Pancreas (tissue), 10 donors: Measurements from ENCODE around the gene TINCR. TPM values are rescaled to one million over a fixed set of nuclear protein-coding genes. Genes with fewer than 3 reads are reported as not detected.

Source experiments
- ATAC-seq, 4 donors: fragments of 200-7000 bp; cut with Tn5 transposase; one replicate each; pipeline versions ENCODE4 v1.8.0 to v1.9.1; 2020; ENCODE audit warnings: mild to moderate bottlenecking in 4 of 4, moderate library complexity in 4 of 4
- DNase-seq, 6 donors: peaks; one replicate each; pipeline ENCODE4 v3.0.0-alpha.2; 2020
- FAIRE-seq: peaks from 2 replicates; lab custom pipeline; 2012; peaks lifted over from hg19 to GRCh38; lab: Jason Lieb, UNC
- H3K27ac ChIP-seq, 4 donors: fragments of 200-600 bp; sonication (generic); 1 replicate in 3 of 4; 2 replicates in 1 of 4; pipeline versions ENCODE4 v1.5.0 to v1.8.0; 2020
- H3K27me3 ChIP-seq, 4 donors: fragments of 200-600 bp; one replicate each; pipeline ENCODE4 v1.8.0; 2021
- H3K36me3 ChIP-seq, 3 donors: fragments of 200-600 bp; sonication (generic) in 1 of 3; one replicate each; pipeline versions ENCODE4 v1.5.0 to v1.8.0; 2020 to 2021
- H3K4me1 ChIP-seq, 3 donors: fragments of 200-600 bp; one replicate each; pipeline ENCODE4 v1.8.0; 2021
- H3K4me3 ChIP-seq, 4 donors: fragments of 200-600 bp; sonication (generic) in 2 of 4; one replicate each; pipeline versions ENCODE4 v1.5.0 to v1.8.0; 2020 to 2021
- H3K9me3 ChIP-seq, 4 donors: fragments of 200-600 bp; one replicate each; pipeline ENCODE4 v1.8.0; 2021
- WGBS, 2 donors: extraction: QIAGEN DNeasy Blood & Tissue Kit; methylation state at CpG; one replicate each; pipeline ENCODE4 v1.1.7; 2013; 5-methylcytosine and 5-hydroxymethylcytosine counted together
- intact Hi-C, 3 donors: fragments of 100-400 bp; cut with DNase I; formaldehyde crosslinking; loops; one replicate each; pipeline versions ENCODE4 v1.11.1 to v1.14.2; 2022
- polyA plus RNA-seq, 2 donors: library from polyadenylated mRNA; stranded (reverse); fragments of 200-250 nt; gene quantifications; one replicate each; pipeline ENCODE4 v1.2.3, GENCODE V29; 2013
- total RNA-seq, 6 donors: library from RNA; stranded (reverse); fragmentation: NEBNext Ultra II Directional in 4 of 6; extraction: Animal tissue kit (Norgen Biotek cat#: 25700) in 4 of 6; gene quantifications; one replicate each; pipeline versions ENCODE4 v1.2.1 to v1.2.4, GENCODE V29; 2021 to 2023
- TF ChIP-seq, protein P1 (sequence below), 4 donors: fragments of 200-600 bp; sonication (generic) in 3 of 4; IDR thresholded peaks; one replicate each; pipeline versions ENCODE4 v1.5.0 to v1.8.0; 2021; ENCODE audit warnings: antibody characterized with exemption in 4 of 4
- donor health status: healthy with polysubstance abuse.
- donor health status: DM: no; HTN: no; CAD: no; lungs with moderate emphysema.
- donor health status: DM: no; HTN: no; CAD: no.
- donor health status: control.
- donor health status: control.
- donor health status: Bipolar disorder and iron deficiency.
- donor health status: DM: yes; HTN: yes; CAD: no.
- donor health status: DM: no; HTN: no; CAD: no.
- donor health status: DM: no; HTN: no; CAD: no.
- donor health status: DM: yes; HTN: yes; CAD: no.

TINCR gene
- total and polyA plus RNA-seq, 8 donors: 0.09 to 0.85 (median 0.22) TPM; not detected in 1

DNA sequence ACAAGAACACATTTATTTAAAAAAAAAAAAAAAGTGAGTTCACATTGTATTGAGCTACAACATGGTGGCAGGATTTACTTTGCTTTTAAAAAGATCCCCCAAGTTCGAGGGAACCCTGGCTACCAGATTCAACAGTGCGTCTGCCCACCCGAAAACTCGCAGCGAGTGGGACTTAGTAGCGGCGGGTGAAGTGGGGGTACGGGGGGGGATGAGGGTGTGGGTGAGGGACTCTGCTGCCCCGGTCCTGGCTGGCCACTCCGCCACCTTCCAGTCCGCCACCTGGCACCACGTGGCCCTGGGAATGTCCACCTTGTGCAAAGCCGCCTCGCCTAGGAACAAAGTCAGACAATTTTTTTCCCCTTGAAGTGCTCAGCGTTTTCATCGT lies 19.3 kb upstream of the TINCR start:
- H3K9me3 ChIP-seq: no peaks in the 10 kb centered on the region
- H3K36me3 ChIP-seq: peaks cover 2 to 57% (median 26%) of the 10 kb centered on the region in 3 donors
- 91 to 93% methylated on average over 16 of the region's 16 CpGs for WGBS, 2 donors
- FAIRE-seq: no peak
- DNase-seq: no peak
- H3K27ac ChIP-seq: no peak overlapping the region
- no peaks in the 10 kb centered on the region for H3K27me3 ChIP-seq
- TF ChIP-seq, protein P1, sequence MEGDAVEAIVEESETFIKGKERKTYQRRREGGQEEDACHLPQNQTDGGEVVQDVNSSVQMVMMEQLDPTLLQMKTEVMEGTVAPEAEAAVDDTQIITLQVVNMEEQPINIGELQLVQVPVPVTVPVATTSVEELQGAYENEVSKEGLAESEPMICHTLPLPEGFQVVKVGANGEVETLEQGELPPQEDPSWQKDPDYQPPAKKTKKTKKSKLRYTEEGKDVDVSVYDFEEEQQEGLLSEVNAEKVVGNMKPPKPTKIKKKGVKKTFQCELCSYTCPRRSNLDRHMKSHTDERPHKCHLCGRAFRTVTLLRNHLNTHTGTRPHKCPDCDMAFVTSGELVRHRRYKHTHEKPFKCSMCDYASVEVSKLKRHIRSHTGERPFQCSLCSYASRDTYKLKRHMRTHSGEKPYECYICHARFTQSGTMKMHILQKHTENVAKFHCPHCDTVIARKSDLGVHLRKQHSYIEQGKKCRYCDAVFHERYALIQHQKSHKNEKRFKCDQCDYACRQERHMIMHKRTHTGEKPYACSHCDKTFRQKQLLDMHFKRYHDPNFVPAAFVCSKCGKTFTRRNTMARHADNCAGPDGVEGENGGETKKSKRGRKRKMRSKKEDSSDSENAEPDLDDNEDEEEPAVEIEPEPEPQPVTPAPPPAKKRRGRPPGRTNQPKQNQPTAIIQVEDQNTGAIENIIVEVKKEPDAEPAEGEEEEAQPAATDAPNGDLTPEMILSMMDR (IDR thresholded peaks at IDR 0.05): no peak
- peak in 1 of 4 donors; percentile 2 for ATAC-seq
- H3K4me3 ChIP-seq: no peak overlapping the region
- intact Hi-C loops: loop anchor here in 2 of 3 donors (10.0 kb wide), 1 partner anchor 552 kb away; no protein-coding TSS in a partner anchor
- no peaks in the 10 kb centered on the region for H3K4me1 ChIP-seq

DNA sequence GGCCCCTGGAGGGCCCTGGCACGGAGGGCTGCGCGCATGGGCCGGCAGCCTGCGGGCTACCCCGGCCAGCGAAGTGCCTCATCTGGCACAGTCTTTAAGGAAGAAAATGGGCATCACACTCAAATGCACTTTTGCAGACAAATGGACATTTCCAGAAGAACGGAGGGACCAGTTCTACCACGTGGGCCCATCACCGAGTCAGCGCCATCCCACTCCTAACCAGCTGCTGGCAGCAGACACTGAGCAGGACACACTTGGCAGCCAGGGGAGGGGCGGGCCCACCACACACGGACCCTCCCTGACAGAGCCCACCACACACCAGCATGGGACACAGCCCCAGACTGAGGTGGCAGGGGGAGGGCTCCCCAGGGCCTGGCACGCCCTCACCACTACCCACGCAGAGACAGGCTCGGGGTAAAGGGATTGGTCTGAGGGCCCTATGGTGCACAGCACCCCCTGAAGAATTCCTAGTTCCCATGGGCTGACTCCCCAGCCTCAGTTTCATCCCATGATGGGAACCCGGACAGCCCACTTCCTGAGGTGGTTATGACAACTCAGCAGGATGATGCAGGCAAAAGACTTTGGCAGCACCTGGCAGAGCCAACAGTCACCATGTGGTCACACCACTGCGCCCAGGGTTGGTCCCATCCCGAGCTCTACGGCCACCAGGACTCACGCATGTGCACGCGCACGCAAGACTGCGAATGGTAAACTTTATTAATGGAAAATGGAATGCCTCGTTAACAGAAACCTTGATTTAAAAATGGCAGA lies 18.7 kb upstream of the TINCR start:
- intact Hi-C loops: loop anchor here in 2 of 3 donors (10.0 kb wide), 1 partner anchor 552 kb away; no protein-coding TSS in a partner anchor
- FAIRE-seq: no peak
- TF ChIP-seq, protein P1 (IDR thresholded peaks at IDR 0.05): no peak
- Histone ChIP-seq H3K27ac (peak overlapping the region in 3 of 4 donors; percentile 19 to 39 (median 28)), H3K9me3 (no peaks in the 10 kb centered on the region), H3K27me3 (no peaks in the 10 kb centered on the region), H3K36me3 (peaks cover 2 to 51% (median 20%) of the 10 kb centered on the region in 3 donors), H3K4me1 (no peaks in the 10 kb centered on the region), H3K4me3 (no peak overlapping the region)
- WGBS, 2 donors: 84 to 88% methylated on average over 26 of the region's 26 CpGs
- DNase-seq: peak in 1 of 6 donors; percentile 51
- ATAC-seq: peak in 1 of 4 donors; percentile 2

DNA sequence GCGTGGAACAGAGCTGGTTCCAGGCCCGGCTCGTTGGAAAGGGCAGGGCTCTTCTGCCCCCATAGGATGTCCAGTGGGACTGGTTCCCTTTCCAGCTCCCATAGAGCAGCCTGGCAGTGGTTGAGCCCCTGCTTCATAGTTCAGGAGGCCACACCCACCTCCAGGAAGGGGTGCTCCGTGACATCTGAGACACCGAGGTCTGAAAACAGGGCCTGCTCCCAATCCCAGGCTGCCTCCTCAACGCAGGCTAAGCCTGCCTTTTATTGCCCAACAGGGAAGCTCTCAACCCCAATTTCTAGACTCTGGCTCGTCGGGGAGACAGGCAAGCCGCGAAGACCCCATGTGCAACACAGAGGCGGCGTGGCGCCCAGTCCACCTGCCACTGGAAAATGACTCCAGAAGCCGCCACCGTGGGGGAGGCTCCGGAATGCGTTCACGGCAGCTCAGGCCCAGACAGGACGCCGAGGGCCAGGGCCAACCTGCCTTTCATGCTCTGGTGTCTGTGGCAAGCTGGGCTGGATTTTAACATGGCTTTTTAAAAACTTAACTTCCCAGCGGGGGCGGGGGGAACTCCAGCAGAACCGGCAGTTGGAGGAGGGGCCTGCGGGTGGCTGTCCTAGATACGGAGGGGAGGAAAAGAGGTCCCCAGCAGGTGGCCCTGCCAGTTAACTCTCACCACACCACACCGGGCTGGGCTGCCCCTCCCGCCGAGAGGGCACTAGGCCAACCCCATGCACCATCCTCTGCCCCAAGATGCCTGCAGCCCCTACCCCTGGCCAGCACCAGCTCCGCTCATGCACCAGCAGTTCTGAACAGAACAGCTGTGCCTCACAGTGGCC lies 17.9 kb upstream of the TINCR start:
- peaks cover 2 to 43% (median 15%) of the 10 kb centered on the region in 3 donors for H3K36me3 ChIP-seq
- no peaks in the 10 kb centered on the region for H3K27me3 ChIP-seq
- H3K9me3 ChIP-seq: no peaks in the 10 kb centered on the region
- ATAC-seq (peak; percentile 15 to 47 (median 30)), FAIRE-seq (no peak), DNase-seq (peak in 3 of 6 donors; percentile 29 to 68 (median 32))
- no peaks in the 10 kb centered on the region for H3K4me1 ChIP-seq
- 60 to 63% methylated on average over 28 to 29 of the region's 29 CpGs for WGBS, 2 donors
- peak overlapping the region in 3 of 4 donors; percentile 19 to 39 (median 28) for H3K27ac ChIP-seq
- no peak overlapping the region for H3K4me3 ChIP-seq
- TF ChIP-seq, protein P1 (IDR thresholded peaks at IDR 0.05): no peak
- intact Hi-C loops: loop anchor here in 2 of 3 donors (10.0 kb wide), 1 partner anchor 551 kb away; no protein-coding TSS in a partner anchor

DNA sequence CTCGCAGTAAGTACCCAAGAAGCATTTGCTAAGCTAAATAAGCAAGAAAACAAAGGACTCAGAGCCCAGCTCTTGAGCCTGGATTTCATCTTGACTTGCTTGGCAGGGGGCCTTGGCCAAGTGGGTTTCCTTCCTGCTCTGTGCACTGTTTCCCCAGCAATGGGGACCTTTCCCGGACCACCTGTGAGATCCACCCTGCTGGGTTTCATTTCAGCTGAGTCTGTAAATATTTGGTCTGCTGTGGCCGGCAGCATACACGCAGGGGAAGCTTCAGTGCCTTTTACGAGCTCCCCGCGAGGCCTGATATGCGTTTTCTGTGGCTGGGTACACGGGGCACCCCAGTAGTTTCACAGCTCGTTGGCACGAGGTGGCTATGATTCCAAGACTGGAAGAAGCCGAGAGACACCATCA lies 12.4 kb upstream of the TINCR start:
- no peak for FAIRE-seq

More for the DNA sequence above, 12.4 kb upstream of the TINCR start:
- ATAC-seq (no peak), DNase-seq (no peak)
- Histone ChIP-seq H3K27ac (no peak overlapping the region), H3K4me3 (no peak overlapping the region), H3K27me3 (no peaks in the 10 kb centered on the region), H3K36me3 (no peaks in the 10 kb centered on the region), H3K4me1 (no peaks in the 10 kb centered on the region), H3K9me3 (no peaks in the 10 kb centered on the region)
- 71 to 73% methylated on average over 12 of the region's 12 CpGs for WGBS, 2 donors
- intact Hi-C loops: loop anchor here in 2 of 3 donors (10.0 kb wide), 1 partner anchor 545 kb away; no protein-coding TSS in a partner anchor
- TF ChIP-seq, protein P1 (IDR thresholded peaks at IDR 0.05): no peak
